Measurements from ENCODE around the gene POR.

Gene POR

DNA sequence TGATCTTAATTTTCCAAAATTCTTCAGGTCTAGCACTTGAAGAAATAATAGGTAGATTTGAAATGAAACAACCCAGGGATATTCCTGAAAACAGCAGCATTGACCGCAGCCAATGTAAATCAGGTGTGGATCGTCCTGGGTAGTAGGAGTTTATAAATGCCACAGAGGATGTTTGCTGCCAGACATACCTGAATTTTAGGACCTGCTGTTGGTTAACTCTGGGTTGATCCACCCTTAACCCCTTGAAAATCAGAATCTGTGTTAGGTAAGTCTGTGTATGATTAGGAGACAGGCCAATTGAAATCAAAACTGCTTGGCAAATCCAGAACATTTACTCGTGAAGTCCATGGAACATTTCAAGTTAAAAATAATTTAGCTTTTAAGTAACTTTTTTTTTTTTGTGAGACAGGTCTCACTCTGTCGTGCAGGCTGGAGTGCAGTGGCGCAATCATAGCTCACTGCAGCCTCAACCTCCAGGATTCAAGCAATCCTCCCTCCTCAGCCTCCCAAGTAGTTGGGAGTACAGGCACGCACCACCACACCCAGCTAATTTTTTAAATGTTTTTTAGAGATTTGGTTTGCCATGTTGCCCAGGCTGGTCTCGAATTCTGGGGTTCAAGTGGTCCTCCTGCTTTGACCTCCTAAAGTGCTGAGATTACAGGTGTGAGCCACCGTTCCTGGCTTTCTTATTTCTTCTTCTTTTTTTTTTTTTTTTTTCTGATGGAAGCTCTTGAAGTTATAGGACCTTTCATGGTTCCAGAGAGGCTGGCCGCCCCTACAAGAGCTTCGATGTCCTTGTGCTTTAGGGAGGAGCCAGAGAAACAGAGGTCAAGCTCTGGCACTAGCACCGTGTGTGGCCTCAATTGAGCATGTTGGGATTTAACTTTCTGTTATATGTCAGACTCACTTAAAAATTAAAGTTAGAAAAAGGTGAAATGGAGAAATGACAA is 2.0 kb downstream of the POR start:
- DNase-seq (ENCODE audit: low spot score) = no peak

DNA sequence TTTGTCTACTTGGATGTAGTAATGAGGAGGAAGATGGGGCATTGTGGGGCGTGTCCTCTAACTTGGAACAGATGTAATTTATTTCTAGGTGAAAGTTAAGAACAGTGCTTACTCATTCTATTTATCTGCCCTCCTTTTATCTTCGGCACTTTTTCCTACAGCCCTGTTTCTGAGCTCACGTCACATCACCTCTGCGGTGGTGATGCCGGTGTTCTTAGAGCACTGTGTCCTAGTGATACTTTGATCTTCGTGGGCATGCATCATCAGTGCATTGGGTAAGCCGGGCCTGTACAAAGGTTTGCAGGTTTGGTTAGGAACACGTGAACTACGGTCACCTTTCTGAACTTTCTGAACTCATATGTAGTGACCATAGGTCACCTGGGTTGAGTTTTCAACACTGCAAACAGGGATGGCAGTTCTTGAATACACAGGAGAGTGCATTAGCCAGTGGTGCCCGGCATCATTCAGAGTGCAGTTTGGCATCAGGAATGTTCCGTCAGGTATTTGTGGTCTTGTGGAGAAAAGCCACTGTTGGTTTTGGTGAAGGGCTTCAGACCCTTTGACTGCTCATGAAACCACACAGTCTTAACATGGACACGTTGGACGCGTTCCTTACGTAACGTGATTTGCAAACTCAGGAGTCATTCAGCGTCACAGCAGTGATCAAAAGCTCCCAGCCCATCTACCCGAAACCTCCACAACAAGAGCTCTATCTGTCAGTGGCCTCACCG is 5.6 kb downstream of the POR start:
- no peak for DNase-seq (ENCODE audit: low spot score)

DNA sequence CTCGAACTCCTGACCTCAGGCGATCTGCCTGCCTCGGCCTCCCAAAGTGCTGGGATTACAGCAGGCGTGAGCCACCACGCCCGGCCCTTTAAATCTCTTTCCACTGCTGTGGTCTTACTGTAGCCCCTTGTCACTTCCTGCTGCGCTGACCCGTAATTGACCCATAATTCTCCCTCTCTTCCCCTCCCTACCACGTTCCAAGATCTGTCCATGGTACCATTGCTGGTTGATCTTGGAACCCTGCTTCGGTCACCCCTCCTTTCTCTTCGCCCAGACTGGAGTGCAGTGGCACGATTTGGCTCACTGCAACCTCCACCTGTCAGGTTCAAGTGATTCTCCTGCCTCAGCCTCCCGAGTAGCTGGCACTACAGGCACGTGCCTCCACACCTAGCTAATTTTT is 6.5 kb downstream of the POR start:
- DNase-seq (ENCODE audit: low spot score) = no peak

DNA sequence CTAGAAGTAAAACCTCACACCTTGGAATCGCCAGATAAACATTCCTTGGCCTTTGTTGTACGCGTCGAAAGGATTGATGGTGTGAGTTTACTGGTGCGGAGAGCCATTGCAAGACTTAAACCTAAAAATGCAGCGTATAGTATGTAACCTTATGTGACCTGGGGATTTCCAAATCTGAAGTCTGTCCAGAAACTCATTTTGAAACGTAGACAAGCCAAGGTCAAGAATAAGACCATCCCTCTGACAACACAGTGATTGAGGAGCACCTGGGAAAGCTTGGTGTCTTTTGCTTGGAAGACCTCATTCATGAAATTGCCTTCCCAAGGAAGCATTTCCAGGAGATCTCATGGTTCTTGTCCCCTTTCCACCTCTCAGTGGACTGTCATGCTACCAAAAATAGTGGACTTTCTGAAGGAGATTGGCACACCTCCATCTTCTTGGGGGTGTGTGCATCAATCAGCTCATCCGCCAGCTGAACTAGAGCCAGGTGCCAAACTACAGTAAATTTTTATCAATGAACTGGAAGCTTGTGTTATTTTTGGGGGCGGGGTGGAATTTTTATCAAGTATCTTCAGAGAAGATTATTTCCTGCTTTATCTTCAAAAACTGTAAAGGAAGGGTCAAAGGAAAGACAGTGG is 8.1 kb downstream of the POR start:
- no peak for DNase-seq (ENCODE audit: low spot score)

DNA sequence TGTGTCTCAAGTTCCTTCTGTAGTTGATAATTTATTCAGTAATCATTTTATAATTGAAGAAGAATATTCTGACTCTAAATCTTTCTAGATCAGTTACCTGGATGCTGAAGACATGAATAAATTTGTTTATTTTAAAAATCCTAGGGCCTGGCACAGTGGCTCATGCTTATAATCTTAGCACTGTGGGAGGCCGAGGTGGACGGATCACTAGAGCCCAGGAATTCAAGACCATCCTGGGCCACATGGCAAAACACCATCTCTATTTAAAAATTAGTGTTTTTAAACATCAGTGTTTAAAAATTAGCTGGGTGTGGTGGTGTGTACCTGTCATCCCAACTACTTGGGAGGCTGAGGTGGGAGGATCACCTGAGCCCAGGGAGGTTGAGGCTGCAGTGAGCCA is 9.3 kb downstream of the POR start:
- DNase-seq (ENCODE audit: low spot score) = no peak

DNA sequence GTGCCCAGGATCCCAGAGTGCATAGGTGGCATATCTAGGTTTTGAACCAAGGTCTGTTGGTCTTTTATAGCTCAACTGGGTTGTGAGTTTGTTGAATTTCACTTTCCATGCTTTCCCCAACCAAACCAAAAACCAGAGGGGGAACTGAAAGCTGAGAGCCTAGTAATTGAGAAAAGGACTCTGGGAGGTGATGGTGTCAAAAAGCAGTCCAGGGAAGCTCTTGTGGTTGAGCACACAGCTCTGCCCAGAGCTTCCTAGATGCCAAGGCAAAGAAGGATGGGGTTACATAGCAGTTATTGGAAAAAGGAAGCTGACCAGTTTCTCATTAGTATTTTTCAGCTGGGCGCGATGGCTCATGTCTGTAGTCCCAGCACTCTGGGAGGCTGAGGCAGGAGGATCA is 9.9 kb downstream of the POR start:
- no peak for DNase-seq (ENCODE audit: low spot score)

DNA sequence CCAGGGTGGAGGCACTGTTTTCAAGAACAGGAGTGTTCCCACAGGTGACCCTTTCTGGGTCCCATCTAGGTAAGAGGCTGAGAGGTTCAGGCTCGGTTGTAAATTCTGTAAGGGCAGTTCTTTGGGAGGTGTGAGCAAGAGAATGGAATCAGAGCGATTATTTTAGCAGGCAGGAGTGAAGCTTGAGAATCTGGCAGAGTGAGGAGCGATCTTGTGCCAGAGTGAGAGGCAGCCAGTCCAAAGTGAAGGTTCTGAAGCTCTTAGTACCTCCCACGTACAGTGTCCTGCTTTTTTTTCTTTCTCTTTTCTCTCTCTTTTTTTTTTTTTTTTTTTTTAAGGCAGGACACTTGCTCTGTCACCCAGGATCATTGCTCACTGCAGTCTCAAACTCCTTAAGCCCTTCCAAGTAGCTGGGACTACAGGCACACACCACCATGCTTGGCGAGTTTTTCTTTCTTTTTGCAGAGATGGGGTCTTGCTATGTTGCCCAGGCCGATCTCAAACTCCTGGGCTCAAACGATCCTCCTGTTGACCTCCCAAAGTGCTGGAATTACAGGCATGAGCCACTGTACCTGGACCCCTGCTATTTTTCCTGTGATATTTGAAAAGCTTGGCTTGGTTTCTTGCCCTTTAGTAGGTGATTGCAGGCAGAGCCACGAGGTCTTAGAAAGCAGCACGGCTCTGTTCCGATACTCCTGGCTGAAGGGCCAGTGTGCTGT is 10.9 kb downstream of the POR start:
- DNase-seq (ENCODE audit: low spot score) = no peak

DNA sequence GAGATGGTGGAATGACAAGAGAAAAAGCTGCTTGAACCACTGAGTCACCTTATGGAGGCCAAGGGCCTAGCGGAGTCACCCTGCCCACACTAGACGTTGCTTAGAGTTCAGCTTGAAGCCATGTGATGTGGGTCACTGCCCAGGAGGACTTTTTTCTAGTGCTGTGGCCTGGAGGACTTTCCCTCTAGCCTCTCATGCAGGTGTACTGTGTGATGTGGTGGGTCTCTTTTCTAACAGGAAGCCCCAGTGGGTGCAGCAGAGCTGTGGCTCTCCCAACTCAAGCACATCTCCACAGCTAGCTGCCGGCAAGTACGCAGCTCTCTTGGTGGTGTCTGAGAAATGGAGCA is 13.6 kb downstream of the POR start:
- no peak for DNase-seq (ENCODE audit: low spot score)

DNA sequence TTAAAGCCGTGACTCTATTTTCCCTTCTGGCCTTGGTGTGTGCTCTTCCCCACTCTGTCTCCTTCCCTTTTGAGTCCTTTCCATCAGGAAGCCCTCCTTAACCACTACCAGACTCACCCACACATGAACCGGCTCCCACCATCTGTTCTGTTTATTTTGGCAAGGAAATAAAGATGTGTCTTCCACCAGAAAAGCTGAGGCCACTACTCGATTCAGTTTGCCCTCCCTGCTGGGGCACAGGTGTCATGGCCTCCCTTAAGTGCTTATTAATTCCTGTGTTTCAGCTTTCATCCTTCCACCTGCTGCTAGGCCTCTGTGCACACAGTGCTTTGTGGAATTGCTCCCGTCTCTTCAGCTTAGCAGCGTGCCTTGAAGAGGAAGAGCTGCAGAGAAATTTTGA is 16.7 kb downstream of the POR start:
- no peak for DNase-seq (ENCODE audit: low spot score)

DNA sequence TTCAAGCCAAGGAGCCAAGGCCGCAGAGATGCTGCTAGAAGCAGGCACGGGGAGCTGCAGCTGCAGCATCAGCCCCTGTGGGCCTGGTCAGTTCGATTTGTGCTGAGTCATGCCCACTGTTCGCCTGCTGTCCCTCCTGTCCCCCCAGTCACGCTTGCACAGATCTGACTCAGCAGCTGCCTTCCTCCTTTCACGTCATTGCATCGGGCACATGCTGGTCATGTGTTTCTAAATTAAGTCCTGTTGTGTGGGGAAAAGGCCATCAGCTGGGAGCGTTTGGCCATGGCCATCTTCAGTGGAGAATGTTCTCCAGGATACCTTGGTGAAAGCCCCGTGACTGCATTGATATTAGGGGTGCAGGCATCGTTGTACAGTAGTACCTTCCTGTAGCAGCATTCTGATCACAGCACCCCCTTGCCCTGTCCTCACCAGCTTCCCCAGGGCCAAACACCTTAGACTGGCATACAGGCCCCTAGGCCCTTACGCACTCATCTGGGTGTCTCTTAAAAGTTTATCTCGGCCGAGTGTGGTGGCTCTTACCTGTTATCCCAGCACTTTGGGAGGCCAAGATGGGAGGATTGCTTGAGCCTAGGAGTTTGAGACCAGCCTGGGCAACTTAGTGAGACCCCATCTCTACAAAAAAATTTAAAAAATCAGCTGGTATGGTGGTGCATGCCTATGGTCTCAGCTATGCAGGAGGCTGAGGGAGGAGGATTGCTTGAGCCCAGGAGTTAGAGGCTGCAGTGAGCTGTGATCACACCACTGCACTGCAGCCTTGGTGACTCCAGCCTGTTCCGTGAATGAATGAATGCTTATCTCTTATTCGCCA is 23.2 kb downstream of the POR start:
- DNase-seq (ENCODE audit: low spot score) = peak; percentile 70

DNA sequence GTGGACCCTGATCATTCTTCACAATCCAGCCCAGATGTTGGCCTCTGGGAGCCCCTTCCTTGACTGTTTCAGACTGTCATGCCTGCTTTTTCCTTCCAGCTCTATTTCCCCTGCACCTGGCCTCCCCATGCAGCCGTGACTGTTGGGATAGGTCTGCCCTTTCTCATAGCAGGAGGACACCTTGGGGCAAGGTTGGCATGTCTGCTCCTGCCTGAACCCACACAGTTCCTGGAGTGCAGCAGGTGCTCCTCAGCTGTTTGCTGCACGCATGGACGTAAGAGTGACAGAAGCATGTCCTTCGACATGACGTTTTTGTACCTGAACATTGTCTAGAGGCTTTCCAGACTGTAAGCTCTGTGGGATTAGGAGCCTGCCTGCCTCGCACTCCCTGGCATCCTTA is 24.0 kb downstream of the POR start:
- DNase-seq (ENCODE audit: low spot score) = no peak

DNA sequence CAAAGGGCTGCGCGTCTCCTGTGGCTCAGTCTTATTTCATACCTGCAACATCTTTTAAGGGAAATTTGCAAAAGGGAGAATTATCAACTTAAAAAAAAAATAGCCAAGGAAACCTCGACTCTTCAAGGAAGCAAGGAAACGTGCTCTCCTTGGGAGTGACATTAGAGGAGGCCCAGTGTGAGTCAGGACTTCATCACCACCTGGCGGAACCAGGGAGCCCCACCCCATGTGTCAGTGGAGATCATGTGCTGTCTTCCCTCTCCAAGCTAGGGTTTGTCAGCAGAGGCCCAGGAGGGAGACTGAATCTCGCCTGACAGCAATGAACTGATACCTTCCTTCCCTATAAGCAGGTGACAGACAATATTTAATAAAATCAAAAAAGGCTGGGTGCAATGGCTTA is 28.9 kb downstream of the POR start:
- no peak for DNase-seq (ENCODE audit: low spot score)

DNA sequence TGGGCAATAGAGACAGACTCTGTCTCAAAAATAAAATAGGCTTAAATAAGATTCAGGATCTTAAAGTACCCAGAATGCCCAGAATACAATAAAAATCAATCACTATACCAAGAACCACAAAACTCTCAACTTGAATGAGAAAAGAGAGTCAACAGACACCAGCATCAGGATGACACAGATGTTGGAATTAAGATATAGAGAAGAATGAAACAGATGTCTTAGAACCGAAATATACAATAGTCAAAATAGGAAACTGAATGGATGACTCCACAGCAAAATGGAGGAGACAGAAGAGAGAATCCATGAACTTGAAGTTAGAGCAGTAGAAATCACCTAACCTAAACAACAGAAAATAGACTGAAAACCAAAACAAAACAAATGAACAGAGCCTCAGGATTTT is 29.6 kb downstream of the POR start:
- DNase-seq (ENCODE audit: low spot score) = no peak

DNA sequence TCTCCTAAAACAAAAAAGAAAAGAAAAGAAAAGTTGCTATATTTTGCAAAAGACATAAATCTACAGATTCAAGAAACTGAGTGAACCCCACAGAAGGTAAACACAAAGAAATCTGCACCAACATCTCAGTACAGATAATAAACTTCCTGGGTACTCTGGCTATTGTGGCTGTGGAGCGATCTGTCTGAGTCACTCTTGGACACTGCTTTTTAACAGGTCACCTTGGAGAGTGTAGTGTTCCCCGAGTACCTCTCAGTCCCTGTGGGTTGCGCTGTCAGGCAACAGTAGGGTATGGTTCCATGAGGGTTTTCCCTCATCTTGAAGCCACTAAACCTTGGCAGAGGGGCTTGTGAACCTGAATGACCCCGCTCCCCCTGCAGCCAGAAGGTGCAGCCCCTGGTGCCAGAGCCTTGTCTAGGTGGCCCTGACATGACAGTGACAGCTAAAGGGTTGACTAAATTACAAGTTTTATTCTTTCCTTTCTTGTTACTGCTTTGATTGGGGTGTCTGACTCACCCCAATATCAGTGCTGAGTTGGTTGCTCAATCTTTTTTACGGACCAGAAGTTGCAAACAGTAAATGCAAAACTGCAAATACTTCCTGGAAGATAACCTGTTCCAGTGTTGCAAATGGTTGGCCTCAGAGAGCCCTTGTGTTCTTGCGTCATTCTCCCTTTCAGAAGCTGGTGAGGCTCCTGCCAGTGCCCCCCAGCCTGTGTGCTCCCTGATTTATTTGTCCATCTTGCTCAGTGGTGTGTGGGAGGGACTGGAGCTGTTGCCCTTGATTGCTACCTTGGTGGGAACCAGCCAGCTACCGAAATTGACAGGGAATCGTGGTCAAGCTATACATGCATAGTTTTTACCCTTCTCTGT is 30.6 kb downstream of the POR start:
- DNase-seq (ENCODE audit: low spot score) = no peak

DNA sequence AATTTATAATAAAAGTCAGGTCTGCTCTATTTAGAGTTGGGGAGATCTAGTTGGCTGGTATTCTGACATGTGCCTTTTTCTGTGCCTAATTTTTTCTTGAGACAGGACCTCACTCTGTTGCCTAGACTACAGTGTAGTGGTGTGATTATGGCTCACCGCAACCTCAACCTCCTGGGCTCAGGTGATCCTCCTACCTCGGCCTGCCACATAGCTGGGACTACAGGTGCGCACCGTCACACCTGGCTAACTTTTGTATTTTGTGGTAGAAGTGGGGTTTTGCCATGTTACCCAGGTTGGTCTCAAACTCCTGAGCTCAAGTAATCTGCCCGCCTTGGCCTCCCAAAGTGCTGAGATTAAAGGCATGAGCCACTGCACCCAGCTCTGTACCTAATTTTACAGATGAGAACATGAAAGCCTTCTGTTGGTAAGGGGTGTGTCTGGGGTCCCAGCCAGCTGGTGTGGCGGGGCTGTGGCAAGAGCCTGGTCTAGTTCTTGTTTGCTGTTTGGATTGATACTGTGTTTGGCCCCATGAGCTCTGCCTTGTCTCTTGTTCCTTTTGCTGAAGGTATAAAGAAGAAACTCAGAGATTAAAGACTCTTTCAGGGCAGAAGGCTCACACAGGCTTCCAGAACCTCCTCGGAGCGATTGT is 31.4 kb downstream of the POR start:
- no peak for DNase-seq (ENCODE audit: low spot score)

DNA sequence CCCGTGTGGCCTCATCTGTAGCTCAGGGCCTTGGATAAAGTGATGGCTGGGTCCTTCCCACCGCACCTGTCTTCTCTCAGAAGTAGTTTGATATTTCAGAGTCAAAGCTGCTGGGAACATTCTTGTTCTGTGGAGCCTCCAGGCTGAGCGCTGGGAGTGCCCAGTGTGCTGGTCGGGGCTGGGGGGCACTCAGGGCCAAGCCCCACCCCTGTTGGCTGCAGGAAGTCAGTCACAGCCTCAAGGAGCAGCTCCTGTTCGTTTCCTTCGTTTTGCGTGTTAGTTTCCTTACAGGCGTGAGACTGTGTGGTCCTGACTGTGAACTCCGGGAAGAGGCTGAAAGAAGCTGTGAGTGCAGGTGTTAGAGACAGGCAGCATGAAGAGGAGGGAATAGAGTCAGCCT is 33.2 kb downstream of the POR start:
- no peak for DNase-seq (ENCODE audit: low spot score)

DNA sequence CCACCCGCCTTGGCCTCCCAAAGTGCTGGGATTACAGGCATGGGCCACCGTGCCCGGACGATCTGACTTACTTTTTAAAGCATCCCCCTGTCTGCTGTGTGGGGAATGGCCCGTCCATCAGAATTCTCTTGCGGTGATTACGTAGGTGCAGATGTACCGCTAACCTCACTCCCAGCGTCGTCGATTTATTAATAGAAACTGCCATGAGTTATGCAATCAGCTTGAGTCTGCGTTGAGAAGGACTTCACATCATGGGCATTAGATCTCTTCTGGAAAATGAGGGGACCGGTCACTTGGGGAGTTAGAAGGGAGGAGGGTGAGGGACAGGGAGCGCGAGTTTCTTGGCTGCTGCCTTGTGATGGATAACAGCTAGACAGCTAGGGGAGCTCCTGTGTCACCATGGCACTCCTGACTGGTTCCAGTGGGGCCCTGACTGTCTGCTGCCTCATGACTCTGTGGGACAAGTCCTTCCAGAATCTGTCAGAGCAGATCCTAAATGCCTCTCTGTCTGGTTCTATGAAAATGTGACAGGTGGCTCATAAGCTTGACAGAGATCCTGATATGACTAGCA is 35.2 kb downstream of the POR start:
- no peak for DNase-seq (ENCODE audit: low spot score)

DNA sequence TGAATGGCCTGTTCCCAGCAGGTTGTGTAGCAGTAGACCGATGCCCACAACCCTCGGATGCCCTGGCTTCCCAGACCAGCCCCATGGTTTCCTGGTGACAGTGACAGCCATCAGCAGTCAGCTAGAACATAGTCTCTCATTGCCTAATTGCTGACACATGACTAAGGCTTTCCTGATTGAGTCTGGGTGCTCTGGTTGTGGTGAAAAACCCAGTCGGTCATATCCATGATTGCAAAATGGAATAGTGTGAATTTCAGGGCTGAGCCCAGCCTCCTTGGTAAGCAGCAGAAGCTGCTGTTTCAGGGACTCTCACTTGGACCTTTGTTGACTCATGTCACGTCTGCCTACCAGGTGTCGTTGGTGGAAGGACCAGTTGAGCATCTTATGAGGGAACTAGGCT is 36.6 kb downstream of the POR start:
- no peak for DNase-seq (ENCODE audit: low spot score)

DNA sequence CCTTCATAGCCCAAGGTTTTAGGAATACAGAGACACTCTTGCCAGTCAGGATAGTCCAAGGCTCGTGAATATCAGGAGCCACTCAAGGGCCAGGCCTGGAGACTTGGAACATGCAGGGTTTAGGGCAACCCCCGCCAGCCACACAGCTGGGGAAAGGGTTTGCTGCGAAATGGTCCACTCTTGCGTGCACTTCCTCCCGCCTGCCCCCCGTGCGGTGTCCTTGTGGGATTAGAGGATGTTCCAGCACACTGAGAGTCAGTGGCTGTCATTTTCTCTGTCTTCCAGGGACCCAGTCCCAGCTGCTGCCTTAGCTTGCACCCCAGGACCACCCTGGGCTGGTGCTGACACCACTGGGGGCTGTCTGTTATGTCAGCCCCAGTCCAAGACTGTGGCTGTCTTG is 38.5 kb downstream of the POR start:
- DNase-seq (ENCODE audit: low spot score) = no peak

DNA sequence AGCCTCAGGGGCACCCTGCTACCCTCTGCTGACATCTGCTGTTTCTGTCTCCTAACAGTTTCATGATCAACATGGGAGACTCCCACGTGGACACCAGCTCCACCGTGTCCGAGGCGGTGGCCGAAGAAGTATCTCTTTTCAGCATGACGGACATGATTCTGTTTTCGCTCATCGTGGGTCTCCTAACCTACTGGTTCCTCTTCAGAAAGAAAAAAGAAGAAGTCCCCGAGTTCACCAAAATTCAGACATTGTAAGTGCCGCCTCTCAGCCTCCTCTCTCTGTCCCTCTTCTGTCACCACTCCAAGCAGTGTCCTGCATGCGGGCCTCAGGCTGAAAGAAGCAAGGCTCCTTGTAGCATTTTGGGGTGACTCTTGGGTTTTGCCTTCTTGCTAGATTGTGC is 39.0 kb downstream of the POR start:
- DNase-seq (ENCODE audit: low spot score) = no peak
